ENCODE measurements around the gene EBLN1. TPM values are rescaled to one million over a fixed set of nuclear protein-coding genes. Genes with fewer than 3 reads are reported as not detected.

The EBLN1 gene
- total RNA-seq = not detected in 2 replicates

DNA sequence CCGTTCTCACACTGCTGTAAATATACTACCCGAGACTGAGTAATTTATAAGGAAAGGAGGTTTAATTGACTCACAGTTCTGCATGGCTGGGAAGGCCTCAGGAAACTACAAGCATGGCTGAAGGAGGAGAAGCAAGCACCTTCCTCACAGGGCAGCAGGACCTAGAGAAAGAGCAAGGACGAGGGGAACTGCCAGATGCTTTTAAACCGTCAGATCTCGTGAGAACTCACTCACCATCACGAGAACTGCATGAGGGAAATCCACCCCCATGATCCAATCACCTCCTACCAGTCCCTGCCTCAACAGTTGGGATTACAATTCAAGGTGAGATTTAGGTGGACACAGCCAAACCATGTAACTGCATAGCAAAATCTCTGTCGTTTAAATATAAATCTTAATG, at the start of gene EBLN1:
EBLN1 (minus strand) TSS at position 174 of the 400 bp plus-strand sequence. CDS start 8,032 bp downstream, outside the sequence.
- no peak for DNase-seq (ENCODE audit: extremely low read depth, low read depth, low spot score)

GRCh38 chr10:22265839-22266537, 48.2 kb upstream of the EBLN1 start:
- DNase-seq (ENCODE audit: extremely low read depth, low read depth, low spot score) = no peak

DNA sequence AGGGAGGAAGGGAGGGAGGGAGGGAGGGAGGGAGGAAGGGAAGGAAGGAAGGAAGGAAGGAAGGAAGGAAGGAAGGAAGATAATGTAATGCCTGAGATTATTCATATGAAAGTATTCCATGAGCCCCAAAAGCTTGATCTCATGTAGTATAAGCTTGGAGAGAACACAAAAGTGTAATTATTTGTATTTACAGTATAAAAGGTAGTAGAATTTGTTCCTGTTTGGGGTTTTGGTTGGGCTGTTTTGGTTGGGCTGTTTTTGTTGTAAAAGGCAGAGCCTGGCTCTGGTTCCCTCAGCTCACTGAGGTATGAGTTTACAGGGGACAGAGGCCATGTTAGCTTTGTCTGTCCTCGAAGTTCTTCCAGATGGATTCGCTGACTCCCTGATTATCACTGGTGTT, 45.3 kb upstream of the EBLN1 start:
- no peak for DNase-seq (ENCODE audit: extremely low read depth, low read depth, low spot score)

- DNase-seq (ENCODE audit: extremely low read depth, low read depth, low spot score) = no peak
These were observed 41.5 kb upstream of the EBLN1 start for GRCh38 chr10:22259280-22259679.

DNA sequence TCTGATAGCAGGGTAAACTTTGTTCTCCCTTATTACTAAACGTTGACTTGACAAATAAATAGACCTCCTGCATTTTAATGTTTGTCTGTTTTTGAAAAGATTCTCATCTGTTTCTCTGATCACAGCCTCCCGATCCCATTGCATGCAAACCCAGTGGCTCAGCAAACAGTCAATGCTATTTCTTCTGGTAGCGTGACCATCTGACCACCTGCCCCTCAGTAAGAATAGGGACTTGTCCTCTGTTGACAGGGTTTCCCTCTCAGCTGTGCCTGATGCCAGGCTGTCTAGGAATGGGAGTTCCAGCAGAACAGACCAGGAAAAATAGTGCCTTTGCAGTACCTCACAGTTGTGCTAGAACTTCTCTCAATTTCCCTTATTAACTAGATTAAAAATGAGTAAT, 40.7 kb upstream of the EBLN1 start:
- DNase-seq (ENCODE audit: extremely low read depth, low read depth, low spot score) = no peak

DNA sequence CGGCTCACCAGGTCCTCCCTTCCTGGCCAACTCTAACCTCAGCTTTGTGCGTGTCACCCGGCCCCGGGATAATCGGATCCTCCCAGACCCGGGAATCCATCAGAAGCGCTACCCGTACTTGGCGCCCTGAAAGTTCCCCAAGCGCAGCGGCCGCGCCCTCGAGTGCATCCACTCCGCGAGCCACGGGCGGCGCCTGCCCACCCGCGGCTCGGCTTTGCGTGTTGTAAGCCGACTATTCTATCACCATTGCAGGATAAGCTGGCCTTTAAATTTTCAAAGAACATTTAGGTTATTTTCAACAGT, 35.7 kb upstream of the EBLN1 start:
- DNase-seq (ENCODE audit: extremely low read depth, low read depth, low spot score) = no peak

DNA sequence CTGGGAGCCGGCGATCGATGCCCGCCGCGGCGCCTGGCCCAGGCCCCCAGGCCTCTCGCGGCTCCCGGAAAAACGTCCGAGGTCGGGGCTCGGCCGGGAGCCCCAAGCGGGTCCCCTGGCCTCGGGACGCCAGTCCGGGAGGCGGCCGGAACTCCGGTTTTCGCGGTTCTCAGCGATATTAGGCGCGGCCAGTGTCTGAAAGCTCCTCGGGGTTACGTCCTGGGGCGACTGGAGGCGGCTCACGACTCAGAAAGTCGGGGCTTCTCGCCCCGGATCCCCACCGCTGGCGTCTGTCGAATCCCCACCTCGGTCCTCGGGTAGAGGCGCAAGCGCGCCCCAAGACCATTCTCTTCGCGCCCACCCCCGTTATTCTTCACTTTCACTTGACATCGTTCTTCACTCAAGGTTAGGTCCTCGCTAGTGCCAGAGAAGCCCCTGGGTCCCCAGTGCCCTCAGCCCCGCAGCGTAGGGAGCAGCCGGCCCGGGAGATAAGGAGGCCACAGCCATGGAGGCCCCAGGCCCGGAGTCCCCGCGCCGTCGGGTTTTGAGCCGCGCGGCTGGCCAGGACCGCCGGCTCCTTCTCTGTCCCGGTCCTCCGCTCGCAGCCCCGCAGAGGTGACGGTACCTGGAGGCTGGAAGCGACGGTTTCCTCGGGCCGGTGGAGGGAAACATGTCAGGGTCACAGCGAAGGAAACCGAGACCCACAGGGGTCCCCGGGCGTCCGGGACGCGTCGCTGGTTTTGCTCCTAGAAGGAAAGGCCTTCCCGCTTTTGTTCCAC, 35.2 kb upstream of the EBLN1 start:
- DNase-seq (ENCODE audit: extremely low read depth, low read depth, low spot score) = no peak

DNA sequence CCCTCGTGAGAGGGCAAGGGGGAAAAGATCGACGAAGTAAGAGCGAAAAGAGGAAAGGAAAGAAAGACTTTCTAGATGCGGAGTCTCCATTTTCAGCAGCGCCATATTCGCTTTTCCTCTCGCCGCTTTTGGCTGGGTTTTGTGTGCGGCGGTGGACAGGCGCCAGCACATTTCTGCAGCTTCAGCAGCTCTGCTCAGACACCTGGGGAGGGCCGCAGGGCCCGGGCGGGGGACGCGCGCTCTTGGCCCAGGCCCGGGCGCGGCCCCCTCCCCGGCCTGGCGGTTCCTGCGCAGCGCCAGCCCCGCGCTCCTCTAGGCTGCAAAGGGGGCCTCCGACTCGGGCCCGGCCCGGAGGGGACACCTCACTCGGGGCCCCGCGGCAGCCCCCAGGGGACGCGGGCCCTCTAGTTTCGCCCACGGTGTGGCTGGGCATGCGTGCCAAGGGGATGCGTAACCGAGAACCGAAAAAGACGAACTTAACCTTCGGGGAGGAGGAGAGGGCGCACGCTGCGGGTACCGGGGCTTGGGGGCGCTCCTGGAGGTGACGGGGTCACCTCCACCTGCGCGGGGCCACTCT, 34.5 kb upstream of the EBLN1 start:
- DNase-seq (ENCODE audit: extremely low read depth, low read depth, low spot score) = no peak

DNA sequence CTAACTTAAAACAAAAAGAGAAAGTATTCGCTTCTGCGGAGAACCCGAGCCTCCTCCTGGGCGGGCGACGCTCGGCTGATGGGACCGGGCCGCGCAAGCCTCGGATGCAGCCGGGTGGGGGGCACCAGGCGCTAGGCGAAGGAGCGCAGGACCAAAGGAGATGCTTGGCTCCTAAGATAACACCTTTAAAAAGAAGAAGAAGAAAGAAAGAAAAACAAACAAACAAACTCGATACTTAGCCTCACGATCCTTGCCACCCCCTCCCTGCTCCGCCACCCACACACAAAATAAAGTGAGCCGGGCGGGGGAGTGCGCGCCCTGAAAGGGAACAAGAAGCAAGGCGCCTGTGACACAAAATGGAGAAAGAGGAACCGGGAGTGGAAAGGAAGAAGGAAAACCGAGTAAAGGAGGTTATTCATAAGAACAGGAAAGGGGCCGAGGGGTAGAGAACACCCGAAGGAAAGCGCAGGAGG, 34.0 kb upstream of the EBLN1 start:
- DNase-seq (ENCODE audit: extremely low read depth, low read depth, low spot score) = no peak

- DNase-seq (ENCODE audit: extremely low read depth, low read depth, low spot score) = no peak
These were observed 33.3 kb upstream of the EBLN1 start for GRCh38 chr10:22250897-22251660.

DNA sequence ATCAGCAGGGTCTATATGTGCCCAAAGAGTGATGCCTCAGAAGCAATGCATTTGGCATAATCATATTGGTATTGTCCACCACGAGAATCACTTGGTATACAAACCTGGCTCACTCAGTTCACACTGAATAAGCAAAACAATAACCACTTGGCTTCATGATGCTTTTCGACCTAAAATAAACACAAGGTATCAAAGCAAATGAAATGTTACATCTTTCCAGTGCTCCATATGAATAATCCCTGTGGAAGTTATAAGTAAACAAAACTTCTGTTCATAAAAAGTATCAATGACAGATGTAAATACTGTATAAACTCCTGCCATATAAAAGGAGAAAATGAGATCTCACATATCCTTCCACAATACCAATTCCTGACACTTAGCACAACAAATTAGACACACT, 29.8 kb upstream of the EBLN1 start:
- DNase-seq (ENCODE audit: extremely low read depth, low read depth, low spot score) = no peak

- DNase-seq (ENCODE audit: extremely low read depth, low read depth, low spot score) = no peak
These were observed 29.0 kb upstream of the EBLN1 start for GRCh38 chr10:22246680-22247391.

- no peak for DNase-seq (ENCODE audit: extremely low read depth, low read depth, low spot score)
These were observed 27.8 kb upstream of the EBLN1 start for GRCh38 chr10:22245567-22245966.

DNA sequence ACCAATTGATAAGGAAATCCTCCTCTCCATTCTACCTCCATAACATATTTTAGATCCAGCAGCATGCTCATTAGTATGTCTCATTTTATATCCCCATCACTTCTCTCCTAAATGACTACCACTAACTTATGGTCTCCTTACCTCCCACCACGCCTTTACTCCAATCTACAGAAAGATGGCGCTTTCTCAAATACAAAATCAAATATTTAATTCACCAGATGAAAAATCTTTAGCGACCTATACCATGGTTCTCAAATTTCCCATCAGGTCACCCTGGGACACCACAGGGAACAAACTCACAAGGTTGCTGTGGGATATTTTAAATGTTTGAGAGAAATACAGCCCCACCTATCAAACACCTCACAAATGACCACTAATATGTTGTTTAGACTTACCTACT, 27.0 kb upstream of the EBLN1 start:
- DNase-seq (ENCODE audit: extremely low read depth, low read depth, low spot score) = no peak

GRCh38 chr10:22244001-22244400, 26.2 kb upstream of the EBLN1 start:
- DNase-seq (ENCODE audit: extremely low read depth, low read depth, low spot score) = no peak

DNA sequence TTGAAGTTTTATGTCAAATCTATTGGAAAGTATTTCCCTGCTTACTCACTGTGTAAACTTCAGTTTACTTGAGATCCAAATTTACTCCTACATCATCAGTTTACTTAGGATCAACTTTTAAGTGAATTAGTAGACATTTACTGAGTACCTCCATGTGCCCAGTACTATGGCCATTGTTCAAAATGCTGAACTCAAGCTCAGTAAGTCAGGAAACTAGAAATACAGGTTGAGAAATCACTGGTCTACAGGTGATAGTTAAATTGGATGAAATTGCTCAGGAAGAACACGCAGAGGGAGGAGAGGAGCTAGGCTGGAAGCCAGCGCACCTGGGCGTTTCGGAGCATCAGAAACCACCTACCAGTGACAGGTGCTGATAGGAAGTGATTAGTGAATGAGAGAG, 25.5 kb upstream of the EBLN1 start:
- no peak for DNase-seq (ENCODE audit: extremely low read depth, low read depth, low spot score)

GRCh38 chr10:22231260-22231659, 13.4 kb upstream of the EBLN1 start:
- no peak for DNase-seq (ENCODE audit: extremely low read depth, low read depth, low spot score)

- DNase-seq (ENCODE audit: extremely low read depth, low read depth, low spot score) = no peak
These were observed 12.5 kb upstream of the EBLN1 start for GRCh38 chr10:22230158-22230833.

DNA sequence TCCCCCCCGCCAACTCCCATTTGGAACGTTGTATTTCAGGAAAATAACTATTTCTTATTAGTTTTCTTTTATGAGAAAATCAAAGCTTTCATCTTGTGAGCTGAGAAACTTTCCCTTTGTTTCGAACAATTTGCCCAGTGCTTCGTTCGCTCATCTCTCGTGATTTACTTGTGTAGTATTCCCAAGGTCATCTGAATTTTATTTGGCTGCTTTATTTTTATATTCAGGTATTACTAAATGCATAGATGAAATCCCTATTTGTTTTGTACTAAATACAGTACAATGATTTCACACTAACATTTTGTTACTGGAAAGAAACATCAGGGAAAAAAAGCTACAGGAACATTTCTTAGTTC, 12.0 kb upstream of the EBLN1 start:
- DNase-seq (ENCODE audit: extremely low read depth, low read depth, low spot score) = no peak
